Activated CD8-positive, alpha-beta memory T cell treated with anti-CD3 and anti-CD28 coated beads for 24 hours (primary cell): Measurements from ENCODE around the gene ABCC4.
"Not testable (repeated sequence)": the region's sequence is repeated elsewhere in the genome, so short reads cannot be mapped to it uniquely, and the experiment has no call there.

Source experiments
- DNase-seq: peaks from one replicate; pipeline ENCODE4 v3.0.0-alpha.2; 2020

Gene ABCC4

DNA sequence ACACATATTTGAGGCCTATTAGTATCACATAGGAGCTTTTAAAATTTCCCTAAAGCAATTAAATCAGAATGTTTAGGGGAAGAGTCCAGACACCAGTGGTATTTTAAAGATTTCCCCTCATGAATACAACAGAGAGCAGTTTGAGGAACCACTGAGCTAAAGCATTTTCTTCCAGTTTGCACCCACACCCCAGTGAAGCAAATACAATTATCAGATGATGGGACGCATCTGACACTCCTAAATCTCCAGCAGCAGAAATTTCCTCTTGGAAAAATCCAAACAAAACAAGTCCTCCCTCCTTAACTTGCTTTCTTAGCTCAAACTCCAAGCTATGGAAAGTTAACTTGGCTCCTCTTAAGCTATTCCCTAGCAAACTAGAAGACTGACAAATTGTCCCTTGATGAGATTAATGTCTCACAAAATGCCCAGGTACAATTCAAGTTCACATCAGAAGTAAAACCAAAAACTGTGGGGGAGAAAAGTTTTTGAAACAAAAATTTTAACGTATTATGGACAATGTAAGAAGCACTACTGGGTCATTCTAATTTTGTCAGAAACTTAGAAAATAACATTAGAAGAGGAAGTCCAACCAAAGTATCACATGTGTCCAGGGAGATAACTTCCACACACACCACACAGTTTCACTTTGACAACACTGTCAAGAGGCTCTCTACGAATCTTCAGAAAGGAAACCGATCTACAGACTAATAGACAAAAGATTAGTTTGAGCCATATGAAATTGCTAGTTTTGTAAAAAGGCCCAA is 74.1 kb downstream of the ABCC4 start:
- no peak for DNase-seq

DNA sequence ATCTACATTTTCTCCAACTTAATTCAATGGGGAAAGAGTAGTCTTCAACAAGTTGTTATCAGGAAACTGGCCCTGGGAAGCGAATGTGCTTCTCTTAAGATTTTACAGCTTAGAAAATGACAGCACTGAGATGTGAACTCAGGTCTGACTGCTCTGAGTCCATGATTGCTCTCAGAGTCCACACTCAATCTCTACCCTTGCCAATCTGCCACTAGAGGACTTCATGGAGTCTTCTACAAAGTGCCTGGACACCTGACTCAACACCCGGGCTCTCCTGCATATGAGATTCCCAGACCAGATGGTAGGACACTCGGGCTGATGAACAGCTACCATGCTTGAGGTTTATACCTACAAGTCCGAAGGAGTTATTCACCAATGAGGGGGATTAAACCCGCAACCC is 74.8 kb downstream of the ABCC4 start:
- no peak for DNase-seq

DNA sequence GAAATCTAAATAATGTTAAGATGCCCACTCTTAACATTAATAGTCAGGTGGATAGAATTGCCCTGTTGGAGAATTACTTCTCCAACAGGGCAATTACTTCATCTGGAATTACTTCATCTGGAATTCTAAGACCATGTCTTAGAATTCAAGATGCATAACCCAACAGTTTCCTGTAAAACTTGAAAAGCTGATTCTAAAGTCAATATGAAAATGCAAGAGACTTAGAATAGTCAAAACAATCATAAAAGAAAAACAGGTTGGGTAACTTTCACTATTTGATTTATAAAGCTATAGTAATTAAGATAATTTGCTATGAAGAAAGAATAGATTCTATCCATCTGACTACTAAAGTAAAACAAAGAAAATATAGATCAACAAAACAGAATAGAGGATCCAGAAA is 75.2 kb downstream of the ABCC4 start:
- no peak for DNase-seq

DNA sequence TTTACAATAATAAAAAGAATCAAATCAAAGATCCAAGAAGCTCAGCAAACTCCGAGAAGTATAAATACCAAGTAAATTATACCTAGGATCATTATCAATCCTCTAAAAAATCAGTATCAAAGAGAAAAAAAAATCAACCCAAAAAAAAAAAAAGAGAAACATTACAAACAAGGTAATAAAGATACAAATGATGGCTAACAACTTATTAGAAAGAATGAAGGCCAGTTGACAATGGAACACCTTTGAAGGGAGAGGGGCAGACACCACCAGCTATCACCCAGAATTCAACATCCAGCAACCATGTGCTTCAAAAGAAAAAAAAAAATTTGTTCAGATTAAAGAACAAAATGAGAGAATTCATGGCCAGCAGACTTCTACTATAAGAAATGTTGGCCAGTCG is 77.2 kb downstream of the ABCC4 start:
- DNase-seq = no peak

DNA sequence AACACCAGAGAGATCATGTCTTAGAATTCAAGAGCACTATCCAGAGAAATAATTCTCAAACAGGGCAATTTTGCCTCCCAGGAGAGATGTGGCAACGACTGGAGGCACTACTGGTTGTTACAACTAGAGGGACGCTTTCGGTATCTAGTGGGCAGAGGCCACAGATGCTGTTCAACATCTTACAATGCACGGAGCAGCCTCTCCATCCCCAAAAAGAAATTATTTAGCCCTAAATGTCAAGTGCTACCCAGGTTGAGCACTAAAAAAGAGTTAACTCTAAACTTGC is 78.6 kb downstream of the ABCC4 start:
- DNase-seq = no peak

DNA sequence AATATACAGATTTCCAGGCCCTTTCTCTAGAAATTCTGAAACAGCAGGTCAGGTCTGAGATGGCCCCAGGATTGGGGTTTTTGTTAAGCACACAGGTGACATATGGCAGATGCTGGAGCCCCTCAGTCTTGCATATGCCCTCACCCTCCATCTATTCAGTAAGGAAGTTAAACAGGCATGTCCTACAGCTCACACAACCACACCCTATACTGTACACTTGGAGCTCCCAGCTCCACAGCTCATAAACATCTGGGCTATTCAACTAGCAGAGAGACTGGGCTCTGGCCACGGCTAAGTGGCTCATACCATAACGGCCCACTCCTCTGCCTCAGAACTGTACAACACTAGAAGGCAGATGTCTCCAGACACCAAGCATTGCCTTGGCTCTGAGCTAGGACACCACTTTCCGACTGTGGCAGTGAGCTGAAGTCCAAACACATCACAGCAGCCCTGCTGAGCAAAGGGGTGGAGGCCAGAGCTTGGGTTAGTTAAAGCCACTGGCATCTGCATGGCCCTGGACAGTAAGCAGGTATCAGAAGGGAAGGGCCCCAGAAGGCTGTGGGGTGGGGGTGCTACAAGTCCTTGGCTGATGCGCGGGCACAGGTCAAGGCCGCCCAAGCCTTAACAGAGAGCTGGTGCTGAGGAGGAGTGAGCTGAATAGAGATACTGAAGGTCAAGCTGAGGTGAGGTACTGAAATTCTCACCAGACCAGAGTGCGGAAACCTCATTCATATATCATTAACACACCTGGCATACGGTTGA is 79.1 kb downstream of the ABCC4 start:
- no peak for DNase-seq

DNA sequence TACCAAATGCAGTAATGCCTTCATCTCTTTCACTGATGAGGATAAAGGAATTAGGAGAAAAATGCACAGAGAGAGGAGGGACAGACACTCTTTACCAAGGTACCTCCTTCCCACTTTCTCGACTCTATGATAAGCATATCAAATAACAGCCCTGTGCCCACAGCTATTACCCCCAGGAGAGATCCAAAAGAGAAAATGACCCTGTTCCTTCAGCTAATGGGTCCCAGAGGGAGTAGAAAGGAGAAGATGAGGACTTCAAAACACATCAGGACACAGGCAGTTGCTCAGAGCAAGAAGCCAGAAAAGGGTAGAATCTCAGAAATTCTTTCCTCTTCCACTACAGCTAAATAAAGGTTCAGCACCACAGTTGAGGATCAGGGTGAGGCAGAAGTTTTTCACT is 80.6 kb downstream of the ABCC4 start:
- DNase-seq = no peak

DNA sequence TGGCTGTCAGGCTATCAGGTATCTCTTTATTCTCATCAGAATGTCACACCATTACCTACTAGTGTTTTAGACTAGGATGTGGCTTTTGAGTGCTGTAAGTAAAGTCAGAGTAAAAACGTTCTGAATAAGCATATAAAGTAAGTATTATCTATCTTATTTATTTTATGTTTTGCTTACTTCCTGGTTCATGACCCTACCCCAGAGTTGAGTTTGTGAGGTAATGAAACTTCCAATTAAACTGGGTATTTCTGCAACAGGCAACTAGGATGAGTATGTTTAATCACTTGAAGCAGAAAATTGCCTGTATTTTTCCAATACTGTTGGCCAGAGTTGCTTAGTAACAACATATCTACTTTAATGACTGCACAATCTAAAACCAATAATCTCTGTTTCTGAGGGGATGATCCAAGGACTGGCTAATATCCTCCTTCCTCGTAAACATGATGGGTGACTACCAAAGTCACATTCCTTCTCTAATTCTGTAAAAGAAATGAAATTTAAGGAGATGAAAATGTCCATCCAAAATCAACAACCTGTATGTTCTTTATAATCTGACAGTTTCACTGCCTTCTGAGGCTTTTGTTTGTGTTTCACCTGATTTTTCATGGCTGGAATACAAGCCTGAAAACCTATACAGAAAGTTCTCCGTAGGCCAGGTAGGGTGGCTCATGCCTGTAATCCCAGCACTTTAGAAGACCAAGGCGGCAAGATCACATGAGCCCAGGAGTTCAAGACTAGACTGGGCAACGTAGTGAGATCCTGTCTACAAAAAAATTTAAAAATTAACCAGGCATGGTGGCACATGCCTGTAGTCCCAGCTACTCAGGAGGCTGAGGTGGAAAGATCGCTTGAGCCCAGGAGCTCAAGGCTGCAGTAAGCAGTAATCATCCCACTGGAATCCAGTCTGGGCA is 83.1 kb downstream of the ABCC4 start:
- DNase-seq = no peak

DNA sequence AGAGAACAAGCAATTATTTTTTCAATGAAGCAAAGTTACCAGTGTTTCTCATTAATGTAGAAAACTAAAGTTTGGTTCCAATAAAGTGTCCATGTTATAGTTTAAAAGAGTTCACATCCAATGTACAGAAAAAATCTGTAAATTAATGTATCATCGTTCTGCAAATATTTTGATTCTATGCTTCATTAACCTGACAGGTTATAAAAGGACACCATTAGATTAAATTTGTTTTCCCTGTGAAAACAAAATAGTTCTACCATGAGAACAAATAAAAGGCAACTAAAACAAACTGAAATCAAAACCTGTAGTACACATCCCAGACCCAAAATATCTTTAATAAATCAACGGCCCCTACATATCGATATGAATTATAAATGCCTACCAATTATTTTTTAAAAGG is 85.1 kb downstream of the ABCC4 start:
- no peak for DNase-seq

DNA sequence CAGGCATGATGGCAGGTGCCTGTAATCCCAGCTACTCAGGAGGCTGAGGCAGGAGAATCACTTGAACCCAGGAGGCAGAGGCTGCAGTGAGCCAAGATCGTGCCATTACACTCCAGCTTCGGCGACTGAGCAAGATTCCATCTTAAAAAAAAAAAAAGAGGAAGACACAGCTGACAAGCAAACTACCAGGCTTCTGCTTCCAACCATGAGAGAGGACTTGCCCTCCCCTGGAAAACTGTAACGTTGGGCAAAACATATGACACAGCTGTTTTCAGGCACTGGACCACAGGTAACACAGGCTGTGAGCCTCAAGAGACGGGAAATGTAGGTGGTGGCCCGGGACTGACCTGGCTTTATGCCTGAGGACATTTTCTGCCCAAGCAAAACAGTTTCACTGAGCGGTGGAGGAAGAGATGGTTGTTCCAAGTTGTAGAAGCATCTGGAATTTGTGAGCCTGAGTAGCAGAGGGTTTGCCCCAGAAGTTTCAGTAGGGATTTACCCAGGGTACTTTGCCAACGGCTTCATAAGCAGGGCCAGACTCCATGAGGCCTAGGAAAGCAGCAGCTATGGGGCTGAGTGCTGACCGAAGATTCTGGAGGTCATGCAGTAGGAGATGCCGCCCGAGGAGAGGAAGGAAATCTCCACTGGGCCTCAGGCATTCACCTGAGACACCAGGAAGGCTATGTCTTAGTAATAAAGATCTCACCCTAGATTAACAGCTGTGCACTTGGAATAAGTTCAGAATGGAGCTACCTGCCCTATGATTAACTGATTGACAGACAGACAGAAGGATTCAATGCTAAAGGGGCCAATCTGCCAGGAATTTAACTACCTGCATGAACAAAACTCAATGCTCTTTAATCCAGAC is 88.0 kb downstream of the ABCC4 start:
- no peak for DNase-seq

DNA sequence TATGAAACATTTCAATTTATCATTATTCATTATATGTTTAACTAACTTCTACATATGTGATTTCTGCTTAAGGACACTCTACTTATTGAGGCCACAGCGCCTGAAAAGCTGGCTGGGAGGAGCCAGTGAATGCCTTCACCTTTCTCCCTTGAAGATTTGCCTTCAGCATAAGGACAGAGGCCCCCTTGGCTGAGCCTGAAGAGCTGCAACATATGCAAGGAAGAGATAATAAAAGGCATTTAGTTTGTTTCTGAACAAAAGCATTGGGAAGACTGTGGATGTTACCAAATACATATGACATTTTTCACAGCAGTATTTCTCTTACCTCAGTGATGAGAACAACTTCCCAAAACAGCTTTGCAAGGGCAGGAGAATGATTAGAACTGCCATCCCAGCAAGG is 92.1 kb downstream of the ABCC4 start:
- DNase-seq = no peak

DNA sequence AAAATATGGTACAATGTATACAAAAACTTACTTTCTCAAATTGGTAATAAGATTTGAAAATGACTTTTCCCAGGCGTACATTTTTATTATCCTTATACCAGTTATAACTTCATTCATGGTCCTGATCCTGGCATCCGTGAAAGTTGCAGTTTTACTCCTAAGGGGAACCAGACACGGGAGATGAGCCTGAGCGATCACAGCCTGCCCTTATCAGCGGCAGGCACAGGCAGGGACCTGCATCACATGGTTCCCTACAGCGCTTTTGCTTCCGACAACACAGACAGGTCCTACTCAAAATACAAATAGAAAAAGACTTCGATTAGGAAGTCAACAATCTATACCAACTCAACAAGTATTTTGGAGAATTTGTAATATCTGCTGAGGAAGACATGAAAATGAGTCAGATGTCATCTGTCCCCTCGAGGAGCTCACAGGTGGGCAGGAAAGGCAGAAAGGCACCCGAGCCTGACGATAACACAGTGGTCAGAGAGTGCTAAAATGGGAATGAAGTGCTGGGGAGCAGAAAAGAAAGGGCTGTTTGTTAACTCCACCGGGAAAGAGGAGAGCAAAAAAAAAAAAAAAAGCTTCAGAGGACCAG is 93.4 kb downstream of the ABCC4 start:
- no peak for DNase-seq

DNA sequence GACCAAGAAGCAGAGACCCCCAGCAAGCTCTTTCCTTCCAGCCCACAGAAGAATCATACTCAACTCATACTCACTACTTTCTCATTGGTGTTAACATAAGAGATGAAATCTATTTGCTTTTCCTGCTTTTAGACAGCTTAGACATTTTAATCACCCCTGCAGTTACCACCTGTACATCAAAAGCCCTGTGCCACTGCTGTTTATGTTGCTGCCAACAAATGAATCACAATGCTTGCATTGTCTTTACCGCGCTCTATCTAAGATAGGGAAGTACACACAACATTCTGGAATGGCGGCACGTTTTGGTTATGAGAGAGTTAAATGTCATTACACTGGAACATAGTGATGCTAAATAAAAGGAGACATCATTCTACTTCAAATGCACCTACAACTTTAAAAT is 95.1 kb downstream of the ABCC4 start:
- no peak for DNase-seq

DNA sequence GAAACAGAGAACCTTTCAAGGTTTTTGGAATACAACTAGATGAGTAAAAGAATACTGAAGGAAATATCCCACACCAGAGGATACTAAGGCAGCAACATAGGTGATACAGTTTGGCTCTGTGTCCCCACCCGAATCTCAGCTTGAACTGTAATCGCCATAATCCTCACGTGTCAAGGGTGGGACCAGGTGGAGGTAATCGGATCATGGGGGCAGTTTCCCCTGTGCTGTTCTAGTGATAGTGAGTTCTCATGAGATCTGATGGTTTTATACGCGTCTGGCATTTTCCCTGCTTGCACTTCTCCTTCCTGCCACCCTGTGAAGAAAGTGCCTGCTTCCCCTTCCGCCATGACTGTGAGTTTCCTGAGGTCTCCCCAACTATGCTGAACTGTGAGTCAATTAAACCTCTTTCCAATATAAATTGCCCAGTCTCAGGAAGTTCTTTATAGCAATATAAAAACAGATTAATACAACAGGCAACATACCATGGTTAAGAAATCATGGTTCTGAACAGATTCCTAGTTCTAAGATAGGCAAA is 97.0 kb downstream of the ABCC4 start:
- DNase-seq = no peak

DNA sequence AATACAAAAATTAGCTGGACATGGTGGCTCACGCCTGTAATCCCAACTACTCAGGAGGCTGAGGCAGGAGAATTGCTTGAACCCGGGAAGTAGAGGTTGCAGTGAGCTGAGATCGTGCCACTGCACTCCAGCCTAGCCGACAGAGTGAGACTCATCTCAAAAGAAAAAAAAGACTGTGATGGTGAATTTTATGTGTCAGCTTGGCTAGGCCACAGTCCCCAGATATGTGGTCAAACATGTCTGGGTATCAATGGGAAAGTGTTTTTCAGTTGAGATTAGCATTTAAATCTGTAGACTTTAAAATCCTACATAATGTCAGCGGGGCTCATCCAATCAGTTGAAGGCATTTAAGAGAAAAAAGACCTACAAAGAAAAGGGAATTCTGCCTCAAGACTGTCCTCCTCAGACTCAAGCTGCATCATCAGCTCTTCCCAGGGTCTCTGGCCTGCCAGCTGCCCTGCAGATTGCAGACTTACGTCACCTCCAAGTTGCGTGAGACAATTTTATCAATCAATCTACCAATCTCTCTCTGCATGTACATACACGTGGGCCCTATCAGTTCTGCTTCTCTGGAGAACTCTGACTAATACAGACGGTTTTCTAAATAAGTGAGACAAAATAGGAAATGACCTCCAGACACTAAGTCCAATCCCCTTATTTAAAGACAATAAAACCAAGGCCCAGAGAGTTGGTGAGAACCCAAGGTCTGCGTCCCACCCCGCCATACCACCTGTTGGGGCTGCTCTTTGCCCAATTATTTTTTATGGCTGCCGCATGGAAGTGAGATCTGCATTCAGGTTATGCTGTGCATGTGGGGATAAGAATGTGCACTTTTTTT is 99.2 kb downstream of the ABCC4 start:
- no peak for DNase-seq

DNA sequence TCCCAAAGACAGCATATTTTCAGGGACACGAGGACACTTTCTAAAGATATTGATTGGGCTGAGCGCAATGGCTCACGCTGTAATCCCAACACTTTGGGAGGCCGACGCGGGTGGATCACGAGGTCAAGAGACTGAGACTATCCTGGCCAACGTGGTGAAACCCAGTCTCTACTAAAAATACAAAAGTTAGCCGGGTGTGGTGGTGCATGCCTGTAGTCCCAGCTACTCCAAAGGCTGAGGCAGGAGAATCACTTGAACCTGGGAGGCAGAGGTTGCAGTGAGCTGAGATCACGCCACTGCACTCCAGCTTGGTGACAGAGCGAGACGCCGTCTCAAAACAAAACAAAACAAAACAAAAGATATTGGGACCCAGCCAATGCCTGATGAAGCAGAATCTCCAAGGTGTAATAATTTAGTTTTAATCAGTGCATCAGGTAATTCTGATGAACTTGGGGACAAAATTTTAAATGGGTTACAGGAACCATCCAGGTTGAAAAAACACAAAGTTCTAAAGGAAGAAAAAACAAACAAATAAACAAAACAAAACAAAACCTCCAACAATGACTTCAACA is 100.8 kb downstream of the ABCC4 start:
- DNase-seq = not testable (repeated sequence)

DNA sequence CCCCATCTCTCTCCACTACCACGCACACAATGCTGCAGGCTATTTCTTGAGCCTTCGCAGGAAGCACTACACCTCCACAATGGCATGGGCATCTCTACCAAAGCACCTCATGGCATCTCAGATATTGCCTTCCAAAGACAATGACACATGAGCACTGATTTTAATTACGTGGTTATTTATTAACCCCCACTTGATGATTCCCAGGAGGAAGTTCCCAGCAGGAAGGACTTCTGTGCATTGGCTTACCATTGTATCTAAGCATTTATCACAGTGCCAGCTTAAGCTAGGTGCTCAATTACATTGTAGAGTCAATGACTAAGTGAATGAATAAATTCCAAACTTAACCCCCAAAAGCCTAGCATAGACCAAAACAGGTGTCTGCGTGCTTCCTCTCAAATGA is 101.4 kb downstream of the ABCC4 start:
- DNase-seq = no peak

DNA sequence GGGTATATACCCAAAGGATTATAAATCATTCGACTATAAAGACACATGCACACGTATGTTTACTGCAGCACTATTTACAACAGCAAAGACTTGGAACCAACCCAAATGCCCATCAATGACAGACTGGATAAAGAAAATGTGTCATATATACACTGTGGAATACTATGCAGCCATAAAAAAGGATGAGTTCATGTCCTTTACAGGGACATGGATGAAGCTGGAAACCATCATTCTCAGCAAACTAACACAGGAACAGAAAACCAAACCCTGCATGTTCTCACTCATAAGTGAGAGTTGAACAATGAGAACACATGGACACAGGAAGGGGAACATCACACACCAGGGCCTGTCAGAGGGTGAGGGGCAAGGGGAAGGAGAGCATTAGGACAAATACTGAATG is 102.6 kb downstream of the ABCC4 start:
- not testable (repeated sequence) for DNase-seq

DNA sequence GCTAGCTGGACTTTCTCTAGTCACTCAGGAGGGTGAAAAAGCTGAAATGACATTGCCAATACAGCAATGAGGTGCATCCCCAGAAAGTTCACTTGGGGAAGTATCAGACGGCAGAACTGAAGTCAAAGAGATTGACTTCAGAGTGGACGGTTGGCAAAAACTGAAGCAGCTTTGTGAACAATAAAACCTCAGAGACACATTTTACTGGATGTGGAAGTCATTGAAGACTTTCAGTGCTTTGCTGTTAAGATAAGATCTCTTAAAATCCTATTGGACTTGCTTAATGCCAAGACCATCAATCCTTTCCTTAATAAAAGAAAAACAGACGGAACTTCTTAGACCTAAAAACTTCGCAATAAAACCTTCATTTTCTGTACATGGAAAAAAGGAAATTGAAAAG is 103.7 kb downstream of the ABCC4 start:
- no peak for DNase-seq

DNA sequence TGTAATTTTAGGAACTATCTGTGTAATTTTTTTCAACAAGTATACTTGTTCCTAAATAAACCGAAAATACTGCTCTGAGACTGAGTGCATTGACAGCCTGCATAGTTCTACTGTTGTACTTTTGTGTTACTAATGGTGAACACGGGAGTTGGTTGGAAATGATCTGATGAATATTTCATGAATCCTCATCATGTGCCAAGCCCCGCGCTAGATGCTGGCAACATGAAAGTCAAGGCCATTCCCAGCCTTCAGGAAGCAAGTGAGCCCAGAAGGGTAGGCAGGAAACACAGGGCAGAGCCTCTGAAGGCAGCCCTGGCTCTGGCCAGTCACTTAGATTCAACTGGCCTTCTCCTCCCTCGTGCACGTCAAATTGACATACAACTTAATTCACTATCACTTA is 106.1 kb downstream of the ABCC4 start:
- DNase-seq = no peak
